H9 (cell line): ENCODE measurements around the gene IGFBP4. TPM values are rescaled to one million over a fixed set of nuclear protein-coding genes. Genes with fewer than 3 reads are reported as not detected.

Experiments used
- DNase-seq: peaks from one replicate; pipeline ENCODE4 v3.0.0-alpha.2; 2017
- H2AFZ ChIP-seq: one replicate; pipeline ENCODE4 v1.6.1; 2013; ENCODE audit warnings: mild to moderate bottlenecking, low read length, control low read depth, moderate library complexity
- H2AK5ac ChIP-seq: 2 replicates; pipeline ENCODE4 v1.6.1; 2013; ENCODE audit warnings: low read length, control low read depth, mixed read lengths; ENCODE audit not compliant: insufficient read length
- H2BK120ac ChIP-seq: one replicate; pipeline ENCODE4 v1.6.1; 2013; ENCODE audit warnings: low read depth, mild to moderate bottlenecking, low read length, control low read depth, inconsistent platforms; ENCODE audit not compliant: poor library complexity, severe bottlenecking
- H2BK12ac ChIP-seq: 2 replicates; pipeline ENCODE4 v1.6.1; 2013; ENCODE audit warnings: low read length, control low read depth, mixed read lengths, low read depth; ENCODE audit not compliant: insufficient read length
- H2BK15ac ChIP-seq: 2 replicates; pipeline ENCODE4 v1.6.1; 2013; ENCODE audit warnings: low read depth, low read length, control low read depth
- H2BK20ac ChIP-seq: one replicate; pipeline ENCODE4 v1.6.1; 2013; ENCODE audit warnings: low read depth, mild to moderate bottlenecking, low read length, control low read depth, inconsistent platforms; ENCODE audit not compliant: poor library complexity, severe bottlenecking
- H2BK5ac ChIP-seq: 2 replicates; pipeline ENCODE4 v1.6.1; 2013; ENCODE audit warnings: low read length, control low read depth, mixed read lengths; ENCODE audit not compliant: insufficient read length
- H3K14ac ChIP-seq: 2 replicates; pipeline ENCODE4 v1.6.1; 2013; ENCODE audit warnings: low read length, control low read depth; ENCODE audit not compliant: insufficient read depth
- H3K18ac ChIP-seq: 2 replicates; pipeline ENCODE4 v1.6.1; 2013; ENCODE audit warnings: low read depth, mild to moderate bottlenecking, mixed read lengths, low read length, control low read depth; ENCODE audit not compliant: insufficient read length
- H3K23ac ChIP-seq: 2 replicates; pipeline ENCODE4 v1.6.1; 2013; ENCODE audit warnings: low read length, control low read depth, mixed read lengths, low read depth; ENCODE audit not compliant: insufficient read length
- H3K23me2 ChIP-seq: 2 replicates; pipeline ENCODE4 v1.6.1; 2013; ENCODE audit warnings: low read depth, mild to moderate bottlenecking, mixed read lengths, low read length, control low read depth; ENCODE audit not compliant: insufficient read length, poor library complexity, severe bottlenecking
- H3K27ac ChIP-seq: 2 replicates; pipeline ENCODE4 v1.5.1; 2013; ENCODE audit warnings: low read length, control low read depth, mixed read lengths, low read depth; ENCODE audit not compliant: insufficient read length
- H3K27me3 ChIP-seq: 2 replicates; pipeline ENCODE4 v1.6.1; 2013; ENCODE audit warnings: low read length, control low read depth, inconsistent platforms; ENCODE audit not compliant: insufficient read depth
- H3K4ac ChIP-seq: 2 replicates; pipeline ENCODE4 v1.6.1; 2013; ENCODE audit warnings: low read depth, mild to moderate bottlenecking, control low read depth, inconsistent platforms, low read length, moderate library complexity
- H3K4me1 ChIP-seq: 2 replicates; pipeline ENCODE4 v1.6.1; 2013; ENCODE audit warnings: low read length, control low read depth, inconsistent platforms; ENCODE audit not compliant: insufficient read depth
- H3K4me2 ChIP-seq: 2 replicates; pipeline ENCODE4 v1.6.1; 2013; ENCODE audit warnings: low read length, control low read depth, mixed read lengths; ENCODE audit not compliant: insufficient read length, insufficient read depth
- H3K56ac ChIP-seq: 2 replicates; pipeline ENCODE4 v1.6.1; 2013; ENCODE audit warnings: low read depth, mild to moderate bottlenecking, mixed read lengths, low read length, control low read depth; ENCODE audit not compliant: insufficient read length
- H3K79me1 ChIP-seq: 2 replicates; pipeline ENCODE4 v1.6.1; 2013; ENCODE audit warnings: low read depth, mild to moderate bottlenecking, moderate library complexity, low read length, control low read depth, inconsistent platforms; ENCODE audit not compliant: insufficient read depth, poor library complexity, severe bottlenecking
- H3K79me2 ChIP-seq: 2 replicates; pipeline ENCODE4 v1.6.1; 2013; ENCODE audit warnings: low read length, control low read depth, inconsistent platforms; ENCODE audit not compliant: insufficient read depth
- H3K9ac ChIP-seq: 2 replicates; pipeline ENCODE4 v1.6.1; 2013; ENCODE audit warnings: low read length, control low read depth, mixed read lengths; ENCODE audit not compliant: insufficient read length; ENCODE audit errors: extremely low read depth
- H3K9me3 ChIP-seq: one replicate; pipeline ENCODE4 v1.6.1; 2013; ENCODE audit warnings: low read depth, low read length, inconsistent platforms; ENCODE audit not compliant: control insufficient read depth
- H3T11ph ChIP-seq: one replicate; pipeline ENCODE4 v1.6.1; 2013; ENCODE audit warnings: mild to moderate bottlenecking, low read length, control low read depth, inconsistent platforms
- H4K20me1 ChIP-seq: one replicate; pipeline ENCODE4 v1.6.1; 2013; ENCODE audit not compliant: control insufficient read depth, insufficient read length, insufficient read depth
- H4K5ac ChIP-seq: 2 replicates; pipeline ENCODE4 v1.6.1; 2013; ENCODE audit warnings: low read depth, mild to moderate bottlenecking, mixed read lengths, low read length, control low read depth; ENCODE audit not compliant: insufficient read length
- H4K8ac ChIP-seq: replicated peaks from 2 replicates; pipeline ENCODE4 v1.6.1; 2013; ENCODE audit warnings: low read length, control low read depth, mixed read lengths, low read depth; ENCODE audit not compliant: insufficient read length
- H4K91ac ChIP-seq: 2 replicates; pipeline ENCODE4 v1.6.1; 2013; ENCODE audit warnings: low read depth, mild to moderate bottlenecking, moderate library complexity, mixed read lengths, low read length, control low read depth; ENCODE audit not compliant: insufficient read length
- H3K27ac Mint-ChIP-seq, 3 experiments: 2 replicates in 2 of 3; 3 replicates in 1 of 3; pipeline ENCODE4 v1.8.0; 2020 to 2021; ENCODE audit warnings: mixed read lengths in 3 of 3, mild to moderate bottlenecking in 1 of 3, moderate library complexity in 1 of 3
- H3K27me3 Mint-ChIP-seq: 2 replicates; pipeline ENCODE4 v1.8.0; 2021; ENCODE audit warnings: low read depth, mild to moderate bottlenecking, moderate library complexity, mixed read lengths
- H3K36me3 Mint-ChIP-seq, 3 experiments: 2 replicates in 2 of 3; 3 replicates in 1 of 3; pipeline ENCODE4 v1.8.0; 2020 to 2021; ENCODE audit warnings: low read depth in 3 of 3, mixed read lengths in 3 of 3; ENCODE audit not compliant: insufficient read depth in 1 of 3
- H3K4me1 Mint-ChIP-seq, 2 experiments: 2 replicates each; pipeline ENCODE4 v1.8.0; 2020; ENCODE audit warnings: mixed read lengths in 2 of 2
- H3K4me3 Mint-ChIP-seq, 2 experiments: 2 replicates in 1 of 2; 3 replicates in 1 of 2; pipeline ENCODE4 v1.8.0; 2020 to 2021; ENCODE audit warnings: mild to moderate bottlenecking in 2 of 2, mixed read lengths in 2 of 2, moderate library complexity in 1 of 2
- H3K9me3 Mint-ChIP-seq, 2 experiments: 2 replicates in 1 of 2; 3 replicates in 1 of 2; pipeline ENCODE4 v1.8.0; 2020; ENCODE audit warnings: mild to moderate bottlenecking in 2 of 2, mixed read lengths in 2 of 2, moderate library complexity in 1 of 2
- CTCF ChIP-seq: fragments of 200-600 bp; sonication (generic); conservative IDR thresholded peaks from 3 replicates; pipeline ENCODE4 v1.8.0; 2021; ENCODE audit warnings: antibody characterized with exemption, mild to moderate bottlenecking
- WGBS: extraction: QIAGEN DNeasy Blood & Tissue Kit; methylation state at CpG from one replicate; pipeline ENCODE4 v1.1.7; 2013; ENCODE audit warnings: missing lambda C conversion rate, low lambda C conversion rate, mixed read lengths; ENCODE audit not compliant: insufficient read length; ENCODE audit errors: extremely low coverage; 5-methylcytosine and 5-hydroxymethylcytosine counted together
- total RNA-seq: library from RNA; stranded (reverse); gene quantifications from 2 replicates; pipeline ENCODE4 v1.2.1, GENCODE V29; 2021

Gene IGFBP4
- total RNA-seq, 1 experiment from 2014 or later, result 49.9 TPM

GRCh38 chr17:40452216-40452787 is 9.1 kb downstream of the IGFBP4 start:
- no peak overlapping the region for H3T11ph ChIP-seq
- H3K27ac ChIP-seq, result no peak overlapping the region
- no peak overlapping the region for H2BK120ac ChIP-seq
- H2BK15ac ChIP-seq, result no peak overlapping the region
- H4K91ac ChIP-seq, result no peak overlapping the region
- H3K4me1 ChIP-seq, result no peaks in the 10 kb centered on the region
- no peak overlapping the region for H2BK5ac ChIP-seq
- H2AK5ac ChIP-seq, result no peak overlapping the region
- no peak overlapping the region for H3K56ac ChIP-seq
- H2AFZ ChIP-seq, result no peak overlapping the region
- no peak overlapping the region for H4K8ac ChIP-seq
- peaks cover 14 to 23% of the 10 kb centered on the region in 2 experiments; a peak in 3 of 4 replicates for H3K4me1 Mint-ChIP-seq
- DNase-seq, result no peak
- H3K14ac ChIP-seq, result no peak overlapping the region
- no peaks in the 10 kb centered on the region for H3K79me1 ChIP-seq
- H3K9ac ChIP-seq, result no peak overlapping the region
- no peak overlapping the region for H3K4me3 Mint-ChIP-seq
- H4K20me1 ChIP-seq, result no peaks in the 10 kb centered on the region
- H3K23ac ChIP-seq, result no peak overlapping the region
- no peaks in the 10 kb centered on the region for H3K27me3 ChIP-seq
- no peaks in the 10 kb centered on the region for H3K23me2 ChIP-seq
- peak overlapping the region in 1 of 3 experiments; percentile 76; a peak in 2 of 7 replicates for H3K27ac Mint-ChIP-seq
- no peak overlapping the region for H3K4ac ChIP-seq
- no peaks in the 10 kb centered on the region for H3K9me3 Mint-ChIP-seq
- TF ChIP-seq CTCF, result no peak
- WGBS, result no CpG with 5 or more reads among the region's 7 CpGs
- H2BK20ac ChIP-seq, result no peak overlapping the region
- no peak overlapping the region for H4K5ac ChIP-seq
- no peaks in the 10 kb centered on the region; the same call in 1 of the 2 replicates for H3K79me2 ChIP-seq
- H3K4me2 ChIP-seq, result no peak overlapping the region
- H3K27me3 Mint-ChIP-seq, result no peaks in the 10 kb centered on the region
- no peak overlapping the region for H2BK12ac ChIP-seq
- H3K36me3 Mint-ChIP-seq, result peaks cover 38 to 40% (median 39%) of the 10 kb centered on the region in 3 experiments; a peak in 6 of 7 replicates
- H3K9me3 ChIP-seq, result no peaks in the 10 kb centered on the region
- no peak overlapping the region for H3K18ac ChIP-seq
